ENCODE results near the gene HGS. TPM values are rescaled to one million over a fixed set of nuclear protein-coding genes. Genes with fewer than 3 reads are reported as not detected.

The HGS gene
- total and polyA plus RNA-seq, 2 of the 4 experiments (the other 2 are of a cell fraction): 52.5 to 137 TPM

- no peak for TF ChIP-seq NFE2L2 (IDR thresholded peaks at IDR 0.05; ENCODE audit: low read depth, low read length)
Observed at GRCh38 chr17:81715872-81716673, 32.3 kb downstream of the HGS start (continued).

- Histone ChIP-seq H3K27me3 (ENCODE audit: control insufficient read depth, insufficient read depth, low read length) (no peaks in the 10 kb centered on the region), H4K91ac (ENCODE audit: insufficient read depth, low read depth, low read length) (no peak overlapping the region), H4K8ac (ENCODE audit: low read depth in 2 of 2, low read length in 2 of 2) (no peak overlapping the region), H3K79me1 (ENCODE audit: low read depth in 1 of 2, low read length in 2 of 2) (peaks cover 14 to 21% of the 10 kb centered on the region in 2 experiments), H2AK9ac (replicated peaks; ENCODE audit: low read depth, low read length, poor library complexity) (no peak overlapping the region), H4K20me1 (ENCODE audit: insufficient read depth, low read length) (no peaks in the 10 kb centered on the region; the same call in 1 of the 2 replicates), H3K4me3 (ENCODE audit: insufficient read depth, low read depth, low read length) (no peak overlapping the region), H4K5ac (ENCODE audit: low read depth, low read length) (no peak overlapping the region), H2AFZ (replicated peaks; ENCODE audit: low read length, poor library complexity) (no peak overlapping the region), H3K9me1 (ENCODE audit: insufficient read depth, low read length) (no peaks in the 10 kb centered on the region), H3K14ac (replicated peaks; ENCODE audit: low read depth, low read length) (no peak overlapping the region), H2AK5ac (ENCODE audit: low read depth, low read length) (no peak overlapping the region), H3K4me2 (ENCODE audit: low read depth, low read length) (no peak overlapping the region), H3K36me3 (ENCODE audit: control insufficient read depth, insufficient read depth, low read length) (peaks cover 2% of the 10 kb centered on the region; the same call in 1 of the 2 replicates), H2BK5ac (ENCODE audit: low read depth, low read length, poor library complexity, severe bottlenecking) (no peak overlapping the region), H3K4me1 (ENCODE audit: control insufficient read depth, insufficient read depth, low read length) (peaks cover 7% of the 10 kb centered on the region), H3K9me3 (ENCODE audit: control insufficient read depth, insufficient read depth, low read length) (no peaks in the 10 kb centered on the region), H3K23ac (ENCODE audit: low read depth, low read length) (no peak overlapping the region), H2BK120ac (ENCODE audit: low read depth, low read length) (no peak overlapping the region), H2BK15ac (ENCODE audit: low read depth, low read length) (no peak overlapping the region), H3K4ac (ENCODE audit: low read depth, low read length) (no peak overlapping the region), H2BK20ac (ENCODE audit: low read depth, low read length) (no peak overlapping the region), H3K56ac (ENCODE audit: extremely low read depth, insufficient read depth, low read length) (no peak overlapping the region), H3K27ac (ENCODE audit: insufficient read depth, low read length) (no peak overlapping the region), H3K18ac (ENCODE audit: low read depth, low read length) (no peak overlapping the region), H3K9ac (ENCODE audit: low read depth, low read length) (no peak overlapping the region)
- TF ChIP-seq RCOR1 (IDR thresholded peaks at IDR 0.05; ENCODE audit: insufficient replicate concordance, low read length) (no peak), RFX5 (IDR thresholded peaks at IDR 0.05; ENCODE audit: low read depth, low read length) (no peak), CEBPB (IDR thresholded peaks at IDR 0.05; ENCODE audit: low read depth, low read length) (no peak), POLR2A (IDR thresholded peaks at IDR 0.05; ENCODE audit: low read depth, low read length) (no peak), MXI1 (IDR thresholded peaks at IDR 0.05; ENCODE audit: borderline replicate concordance, low read depth, low read length) (no peak)
- ChIA-PET POLR2A (ENCODE audit: unreplicated experiment) (interaction anchor here (0.6 to 1.0 kb wide), 2 partner anchors 14 to 151 kb away, joined by 4 to 12 read pairs; no protein-coding TSS in a partner anchor), CTCF (no interaction called here)
- intact Hi-C loops (cut with micrococcal nuclease) (no loop called here), dilution Hi-C loops (cut with HindIII; ENCODE audit: low sequenced_read_pairs, unreplicated experiment) (no loop called here), in situ Hi-C loops (cut with MboI; ENCODE audit: low sequenced_read_pairs) (no loop called here)
- no peak for DNase-seq
- no TSS peak for BruUV-seq (replicated peaks)
- WGBS, 2 experiments (ENCODE audit: extremely low coverage in 2 of 2, insufficient read length in 1 of 2): 92% methylated on average over 10 of the region's 12 CpGs; no CpG with 5 or more reads in 1 of the 2 experiments
- no peak for ATAC-seq (ENCODE audit: low read depth)
Observed at GRCh38 chr17:81716674-81716996, 32.8 kb downstream of the HGS start.
